GM19395 (cell line): ENCODE data around the gene ENTHD1.

Experiments
- ATAC-seq: cut with Tn5 transposase; IDR thresholded peaks from one replicate; pipeline ENCODE4 v1.9.1; 2021; ENCODE audit warnings: mild to moderate bottlenecking, moderate library complexity; ENCODE audit not compliant: unreplicated experiment

ENTHD1 gene

GRCh38 chr22:39893526-39893925, at the start of gene ENTHD1:
ENTHD1 (minus strand) TSS chr22:39893760; CDS start chr22:39887748, 6,012 bp downstream.
- ATAC-seq, result no peak

- no peak for ATAC-seq
Measured at GRCh38 chr22:39943337-39943736, 49.8 kb upstream of the ENTHD1 start.

- ATAC-seq, result no peak
Measured at GRCh38 chr22:39942439-39943230, 49.1 kb upstream of the ENTHD1 start.

GRCh38 chr22:39941601-39942000, 48.0 kb upstream of the ENTHD1 start:
- ATAC-seq, result no peak

GRCh38 chr22:39940757-39941305, 47.3 kb upstream of the ENTHD1 start:
- ATAC-seq, result no peak

GRCh38 chr22:39939830-39940229, 46.3 kb upstream of the ENTHD1 start:
- no peak for ATAC-seq

GRCh38 chr22:39938509-39939111, 45.0 kb upstream of the ENTHD1 start:
- ATAC-seq, result no peak

- ATAC-seq, result no peak
Measured at GRCh38 chr22:39937906-39938305, 44.3 kb upstream of the ENTHD1 start.

GRCh38 chr22:39936523-39937145, 43.1 kb upstream of the ENTHD1 start:
- no peak for ATAC-seq

GRCh38 chr22:39935612-39936011, 42.1 kb upstream of the ENTHD1 start:
- no peak for ATAC-seq

GRCh38 chr22:39935116-39935515, 41.6 kb upstream of the ENTHD1 start:
- no peak for ATAC-seq

GRCh38 chr22:39933741-39934140, 40.2 kb upstream of the ENTHD1 start:
- no peak for ATAC-seq

GRCh38 chr22:39932918-39933649, 39.5 kb upstream of the ENTHD1 start:
- no peak for ATAC-seq

GRCh38 chr22:39932166-39932565, 38.6 kb upstream of the ENTHD1 start:
- ATAC-seq, result no peak

GRCh38 chr22:39931251-39931650, 37.7 kb upstream of the ENTHD1 start:
- no peak for ATAC-seq

GRCh38 chr22:39928536-39929520, 35.3 kb upstream of the ENTHD1 start:
- ATAC-seq, result no peak

- no peak for ATAC-seq
Measured at GRCh38 chr22:39927544-39927943, 34.0 kb upstream of the ENTHD1 start.

GRCh38 chr22:39926753-39927152, 33.2 kb upstream of the ENTHD1 start:
- no peak for ATAC-seq

- no peak for ATAC-seq
Measured at GRCh38 chr22:39925909-39926679, 32.5 kb upstream of the ENTHD1 start.
